DOHH2 (cell line): Measurements from ENCODE around the gene LRRC8E.

Source experiments
- H3F3A ChIP-seq: fragments of 200-600 bp; sonication (generic), shearing (Covaris generic); 2 replicates; pipeline ENCODE4 v1.6.0; 2016; ENCODE audit warnings: antibody characterized with exemption, mild to moderate bottlenecking; ENCODE audit not compliant: control insufficient read depth, insufficient read depth
- H3K27ac ChIP-seq: fragments of 200-600 bp; sonication (generic); 2 replicates; pipeline ENCODE4 v1.5.1; 2014; ENCODE audit warnings: low read depth, mild to moderate bottlenecking, low read length, moderate library complexity
- H3K27me3 ChIP-seq: fragments of 200-600 bp; sonication (generic); 2 replicates; pipeline ENCODE4 v1.6.1; 2014; ENCODE audit warnings: mild to moderate bottlenecking, low read length, mixed read lengths; ENCODE audit not compliant: control insufficient read depth
- H3K36me3 ChIP-seq: fragments of 200-600 bp; sonication (generic); 2 replicates; pipeline ENCODE4 v1.6.1; 2014; ENCODE audit warnings: mild to moderate bottlenecking, low read length, moderate library complexity, mixed read lengths; ENCODE audit not compliant: control insufficient read depth
- H3K4me1 ChIP-seq: fragments of 200-600 bp; sonication (generic); 2 replicates; pipeline ENCODE4 v1.6.1; 2014; ENCODE audit warnings: mild to moderate bottlenecking, low read length, mixed read lengths; ENCODE audit not compliant: control insufficient read depth
- H3K4me2 ChIP-seq: fragments of 200-600 bp; sonication (generic); 2 replicates; pipeline ENCODE4 v1.6.0; 2014; ENCODE audit warnings: mild to moderate bottlenecking, low read length, moderate library complexity
- H3K4me3 ChIP-seq: fragments of 200-600 bp; sonication (generic); 2 replicates; pipeline ENCODE4 v1.5.1; 2014; ENCODE audit warnings: mild to moderate bottlenecking, low read length, mixed read lengths
- H3K79me2 ChIP-seq: fragments of 200-600 bp; sonication (generic); 2 replicates; pipeline ENCODE4 v1.6.1; 2014; ENCODE audit warnings: mild to moderate bottlenecking, low read length, mixed read lengths; ENCODE audit not compliant: control insufficient read depth
- H3K9me2 ChIP-seq: fragments of 200-600 bp; sonication (generic); replicated peaks from 2 replicates; pipeline ENCODE4 v1.6.1; 2014; ENCODE audit warnings: mild to moderate bottlenecking, low read length, mixed read lengths; ENCODE audit not compliant: control insufficient read depth
- H3K9me3 ChIP-seq: fragments of 200-600 bp; sonication (generic); 2 replicates; pipeline ENCODE4 v1.6.1; 2014; ENCODE audit warnings: antibody characterized with exemption, low read length, mixed read lengths; ENCODE audit not compliant: control insufficient read depth, insufficient read depth
- H4K20me1 ChIP-seq: fragments of 200-600 bp; sonication (generic); 2 replicates; pipeline ENCODE4 v1.6.0; 2014; ENCODE audit warnings: low read depth, mild to moderate bottlenecking, antibody characterized with exemption, low read length, moderate library complexity; ENCODE audit not compliant: control insufficient read depth, insufficient read depth
- CTCF ChIP-seq: fragments of 200-600 bp; sonication (generic); IDR thresholded peaks from one replicate; pipeline ENCODE4 v1.5.1; 2014; ENCODE audit warnings: antibody characterized with exemption, mild to moderate bottlenecking, low read depth, low read length; ENCODE audit not compliant: poor library complexity, severe bottlenecking
- EZH2phosphoT487 ChIP-seq: fragments of 200-600 bp; sonication (generic); IDR thresholded peaks from 2 replicates; pipeline ENCODE4 v1.6.1; 2017; ENCODE audit warnings: borderline replicate concordance, mild to moderate bottlenecking, antibody characterized with exemption, low read length, moderate library complexity, mixed read lengths

Gene LRRC8E

DNA sequence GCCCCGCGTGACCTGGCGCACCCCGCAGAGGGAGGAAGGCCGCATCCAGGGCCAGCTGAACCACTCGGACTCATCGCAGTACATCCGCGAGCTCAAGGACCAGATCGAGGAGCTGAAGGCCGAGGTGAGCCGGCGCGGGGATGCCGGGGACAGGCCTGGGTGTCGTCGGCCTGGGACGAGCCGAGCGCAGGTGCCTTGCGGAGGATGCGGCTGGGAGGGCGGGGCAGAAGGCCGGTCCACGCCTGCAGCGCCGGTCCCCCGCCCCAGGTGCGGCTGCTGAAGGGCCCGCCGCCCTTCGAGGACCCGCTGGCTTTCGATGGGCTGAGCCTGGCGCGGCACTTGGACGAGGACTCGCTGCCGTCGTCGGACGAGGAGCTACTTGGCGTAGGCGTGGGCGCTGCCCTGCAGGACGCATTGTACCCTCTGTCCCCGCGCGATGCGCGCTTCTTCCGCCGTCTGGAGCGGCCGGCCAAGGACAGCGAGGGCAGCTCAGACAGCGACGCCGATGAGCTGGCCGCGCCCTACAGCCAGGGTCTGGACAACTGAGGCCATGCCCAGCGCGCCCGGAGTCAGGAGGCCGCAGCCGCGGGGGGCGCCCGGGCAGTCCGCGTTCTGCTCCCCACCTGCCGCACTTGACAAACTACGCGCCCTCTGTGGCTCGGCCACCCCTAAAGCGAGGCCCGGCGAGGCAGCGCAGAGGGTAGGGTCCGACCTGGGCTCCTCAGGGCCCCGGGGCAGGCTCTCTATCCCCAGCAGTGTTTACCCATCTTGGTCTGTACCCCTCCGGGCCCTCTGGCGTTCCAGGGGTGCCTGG lies 24.9 kb upstream of the LRRC8E start:
- H3K36me3 ChIP-seq: no peaks in the 10 kb centered on the region
- no peaks in the 10 kb centered on the region for H3F3A ChIP-seq
- TF ChIP-seq EZH2phosphoT487 (no peak), CTCF (no peak)
- peaks cover 11% of the 10 kb centered on the region for H3K4me1 ChIP-seq
- no peaks in the 10 kb centered on the region for H3K79me2 ChIP-seq
- no peak overlapping the region for H3K27ac ChIP-seq
- H3K4me3 ChIP-seq: no peak overlapping the region
- H3K9me3 ChIP-seq: no peaks in the 10 kb centered on the region
- H4K20me1 ChIP-seq: no peaks in the 10 kb centered on the region
- H3K27me3 ChIP-seq: peaks cover 18% of the 10 kb centered on the region
- no peaks in the 10 kb centered on the region for H3K9me2 ChIP-seq
- H3K4me2 ChIP-seq: no peak overlapping the region

GRCh38 chr19:7863971-7864689 lies 24.2 kb upstream of the LRRC8E start:
- Histone ChIP-seq H3K79me2 (no peaks in the 10 kb centered on the region), H3K4me3 (no peak overlapping the region), H3K27me3 (peaks cover 15% of the 10 kb centered on the region), H3K9me3 (no peaks in the 10 kb centered on the region), H4K20me1 (no peaks in the 10 kb centered on the region), H3K4me1 (peaks cover 14% of the 10 kb centered on the region), H3K4me2 (no peak overlapping the region), H3K36me3 (no peaks in the 10 kb centered on the region), H3F3A (no peaks in the 10 kb centered on the region), H3K27ac (no peak overlapping the region), H3K9me2 (no peaks in the 10 kb centered on the region)
- no peak for TF ChIP-seq CTCF
- TF ChIP-seq EZH2phosphoT487: no peak

- Histone ChIP-seq H3K9me3 (no peaks in the 10 kb centered on the region), H3K4me1 (peaks cover 18% of the 10 kb centered on the region), H3K79me2 (no peaks in the 10 kb centered on the region), H3K4me2 (no peak overlapping the region), H4K20me1 (no peaks in the 10 kb centered on the region), H3K9me2 (no peaks in the 10 kb centered on the region), H3K36me3 (no peaks in the 10 kb centered on the region), H3K27me3 (peaks cover 15% of the 10 kb centered on the region), H3K27ac (no peak overlapping the region), H3K4me3 (no peak overlapping the region), H3F3A (no peaks in the 10 kb centered on the region)
- TF ChIP-seq EZH2phosphoT487 (no peak), CTCF (no peak)
Measured at GRCh38 chr19:7864690-7865074, 23.6 kb upstream of the LRRC8E start.
